SH-SY5Y (cell line): Measurements from ENCODE around the gene EFHC1.

Source experiments
- GATA2 ChIP-seq: IDR thresholded peaks from 2 replicates; pipeline ENCODE4 v1.6.1; 2011; ENCODE audit warnings: mild to moderate bottlenecking, low read depth, low read length
- GATA3 ChIP-seq: IDR thresholded peaks from 2 replicates; pipeline ENCODE4 v1.6.1; 2011; ENCODE audit warnings: low read depth, mild to moderate bottlenecking, low read length, moderate library complexity

DNA sequence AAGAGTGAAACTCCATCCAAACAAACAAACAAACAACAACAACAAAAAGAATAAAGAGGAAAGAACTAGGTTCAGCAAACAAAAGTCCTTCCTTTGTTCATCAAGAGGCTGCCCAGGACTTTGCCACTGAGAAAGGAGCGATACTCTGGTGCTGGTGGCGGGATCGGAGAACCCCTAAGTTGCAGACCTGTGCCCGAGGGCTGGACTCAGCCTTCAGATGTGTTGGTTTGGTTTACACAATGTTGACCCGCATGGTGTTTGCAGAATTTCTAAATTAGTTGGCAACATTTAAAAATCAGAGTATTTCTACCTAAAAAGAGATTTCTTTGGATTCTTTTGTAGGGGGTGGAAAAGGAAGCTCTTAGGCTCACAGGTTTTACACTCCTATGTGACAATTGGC lies 114.2 kb downstream of the EFHC1 start:
- TF ChIP-seq GATA2 (no peak), GATA3 (no peak)
